HG03565 (cell line): ENCODE measurements around the gene RNF4.
A peak's percentile ranks its signal among the peaks of the same experiment; 100 is the strongest.
"Not testable (repeated sequence)": the region's sequence is repeated elsewhere in the genome, so short reads cannot be mapped to it uniquely, and the experiment has no call there.

ENCODE experiments used
- ATAC-seq: cut with Tn5 transposase; IDR thresholded peaks from one replicate; pipeline ENCODE4 v1.9.1; 2021; ENCODE audit warnings: mild to moderate bottlenecking, moderate library complexity; ENCODE audit not compliant: unreplicated experiment

The RNF4 gene, protein sequence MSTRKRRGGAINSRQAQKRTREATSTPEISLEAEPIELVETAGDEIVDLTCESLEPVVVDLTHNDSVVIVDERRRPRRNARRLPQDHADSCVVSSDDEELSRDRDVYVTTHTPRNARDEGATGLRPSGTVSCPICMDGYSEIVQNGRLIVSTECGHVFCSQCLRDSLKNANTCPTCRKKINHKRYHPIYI

DNA sequence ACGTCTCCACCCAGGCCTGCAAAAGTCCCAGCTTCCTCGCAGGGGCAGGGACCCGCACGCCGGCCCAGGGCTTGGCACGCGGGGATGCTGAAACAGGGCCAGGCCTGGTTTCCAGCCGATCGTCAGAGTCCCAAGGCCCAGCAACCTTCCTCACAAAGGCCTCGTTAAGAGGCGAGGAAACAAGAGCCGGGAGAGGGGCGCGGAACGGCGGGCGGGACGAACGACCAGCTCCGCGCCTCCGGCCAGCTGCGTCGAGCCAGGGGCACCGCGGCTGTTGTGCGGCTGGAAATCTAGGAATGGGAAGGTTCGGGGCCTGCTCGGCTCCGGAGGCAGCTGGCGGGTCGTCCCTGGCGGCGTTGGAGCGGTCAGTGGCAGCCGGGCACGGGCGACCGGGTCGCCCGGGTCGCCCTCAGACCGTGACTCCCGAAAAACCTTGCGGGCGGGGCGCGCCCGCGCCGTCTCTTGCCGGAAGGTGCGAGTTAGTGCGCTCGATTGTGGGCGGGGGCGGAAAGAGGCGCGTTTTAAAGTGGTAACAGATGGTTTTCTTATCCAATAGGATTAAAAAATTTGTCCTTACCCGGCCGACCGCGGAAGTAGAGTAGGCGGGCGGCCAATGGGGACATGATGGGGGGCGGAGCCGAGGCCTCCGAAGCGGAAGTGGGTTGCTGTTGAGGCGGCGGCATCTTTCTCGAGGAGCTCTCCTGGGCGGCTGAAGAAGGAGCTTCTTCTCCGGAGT is at the start of gene RNF4:
Gene RNF4, plus strand, starts transcription at position 651 of the 736 bp plus-strand sequence. CDS start 21,388 bp downstream, outside the sequence.
- peak; percentile 68 for ATAC-seq

GRCh38 chr4:2419814-2420213 is 49.1 kb upstream of the RNF4 start:
- no peak for ATAC-seq

- no peak for ATAC-seq
Measured at GRCh38 chr4:2421928-2422327, 47.0 kb upstream of the RNF4 start.

DNA sequence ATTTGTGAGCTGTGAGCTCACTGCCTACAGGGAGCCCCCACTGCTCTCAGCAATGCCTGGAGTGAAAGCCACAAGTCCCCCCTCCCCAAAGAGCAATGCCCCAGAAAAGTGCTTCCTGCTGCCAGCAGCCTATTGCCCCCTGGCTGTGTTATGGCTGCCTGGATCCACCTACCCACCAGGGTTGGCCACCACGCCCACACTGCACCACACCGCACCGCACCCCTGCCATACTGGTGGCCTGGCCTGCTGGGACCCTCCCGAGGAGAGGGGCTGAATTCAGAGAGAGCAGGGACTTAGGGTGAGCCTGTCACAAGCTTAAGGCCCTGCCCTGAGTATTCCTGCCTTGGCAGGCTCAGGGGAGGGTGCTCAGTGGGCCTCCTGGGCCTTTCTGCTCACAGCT is 45.8 kb upstream of the RNF4 start:
- no peak for ATAC-seq

DNA sequence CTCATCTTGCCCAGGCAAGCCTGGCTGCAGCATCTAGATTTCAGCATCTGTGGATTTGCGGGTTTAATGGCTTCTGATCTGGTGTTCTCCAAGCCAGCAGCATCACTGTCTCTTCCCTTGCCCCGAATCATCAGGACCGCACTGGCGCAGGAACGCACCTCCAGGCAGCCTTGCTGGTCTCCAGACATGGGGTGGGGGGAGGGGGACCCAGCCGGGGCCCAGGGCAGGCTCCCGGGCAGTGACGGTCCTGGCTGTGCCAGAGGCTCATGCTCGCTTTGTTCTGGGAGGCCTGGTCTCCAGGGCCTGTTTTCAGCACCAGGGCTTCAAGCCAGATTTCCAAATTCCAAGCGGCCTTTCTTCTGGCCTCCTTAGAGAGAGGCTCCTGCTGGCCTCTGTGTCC is 45.2 kb upstream of the RNF4 start:
- no peak for ATAC-seq

- no peak for ATAC-seq
Measured at GRCh38 chr4:2424581-2424980, 44.3 kb upstream of the RNF4 start.

DNA sequence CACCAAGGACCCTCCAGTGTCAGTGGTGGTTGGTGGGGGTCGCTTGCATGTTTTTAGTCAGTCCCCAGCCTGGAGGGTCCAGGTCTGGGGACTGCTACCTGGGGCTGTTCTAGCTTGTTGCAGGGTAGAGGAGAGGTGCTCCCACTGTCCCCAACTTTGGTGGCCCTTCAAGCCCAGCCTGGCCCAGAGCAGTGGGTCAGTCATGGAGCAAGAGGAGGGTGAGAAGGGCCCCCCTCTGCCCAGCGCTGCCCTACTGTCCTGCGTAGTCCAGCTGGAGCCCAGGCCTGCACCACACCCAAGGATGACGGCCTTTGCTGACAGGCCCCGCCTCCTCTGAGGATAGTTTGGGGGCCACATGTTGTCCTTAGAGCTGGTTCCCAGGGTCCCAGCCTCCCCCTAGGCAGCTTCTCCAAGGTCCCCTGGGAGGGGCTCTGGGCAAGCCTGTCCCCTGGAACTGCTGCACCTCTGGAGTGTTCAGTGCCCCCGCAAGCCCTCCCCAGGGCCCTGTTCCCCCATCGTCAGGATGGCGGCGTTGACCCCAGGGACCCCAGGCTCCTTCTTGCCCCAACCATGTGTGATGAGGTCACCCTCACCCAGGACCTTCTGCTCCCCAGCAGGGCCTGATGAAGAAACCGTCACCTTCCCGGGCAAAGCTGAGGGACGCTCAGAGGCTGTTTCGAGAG is 43.4 kb upstream of the RNF4 start:
- ATAC-seq, result no peak

- ATAC-seq, result no peak
Measured at GRCh38 chr4:2426069-2426397, 42.9 kb upstream of the RNF4 start.

DNA sequence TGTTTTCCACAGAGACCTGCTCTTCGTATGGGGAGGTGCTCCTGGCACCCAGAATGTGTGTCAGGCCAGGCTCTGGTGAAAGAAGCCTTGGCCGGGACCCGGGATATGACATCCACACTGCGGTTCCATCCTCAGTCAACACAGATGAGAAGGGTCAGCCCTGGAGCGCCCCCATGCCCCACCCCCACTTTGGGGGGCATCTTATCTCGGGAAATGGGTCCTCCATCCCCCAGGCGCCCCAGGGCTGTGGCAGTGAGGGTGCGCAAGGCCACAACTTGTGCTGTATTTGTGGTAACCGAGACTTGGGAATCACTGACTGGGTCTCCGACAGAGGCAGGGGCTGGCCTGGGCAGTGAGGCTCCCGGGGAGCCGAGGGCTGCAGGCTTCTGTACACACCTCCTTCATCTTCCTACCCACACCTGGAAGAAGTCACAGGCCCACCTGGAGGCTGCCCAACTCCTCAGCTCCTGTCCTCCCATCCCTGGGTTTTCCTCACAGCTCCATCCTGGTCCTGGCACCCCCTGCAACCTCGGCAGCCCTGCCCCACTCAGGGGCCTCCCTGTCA is 42.1 kb upstream of the RNF4 start:
- no peak for ATAC-seq

- ATAC-seq, result no peak
Measured at GRCh38 chr4:2427383-2428334, 41.2 kb upstream of the RNF4 start.

DNA sequence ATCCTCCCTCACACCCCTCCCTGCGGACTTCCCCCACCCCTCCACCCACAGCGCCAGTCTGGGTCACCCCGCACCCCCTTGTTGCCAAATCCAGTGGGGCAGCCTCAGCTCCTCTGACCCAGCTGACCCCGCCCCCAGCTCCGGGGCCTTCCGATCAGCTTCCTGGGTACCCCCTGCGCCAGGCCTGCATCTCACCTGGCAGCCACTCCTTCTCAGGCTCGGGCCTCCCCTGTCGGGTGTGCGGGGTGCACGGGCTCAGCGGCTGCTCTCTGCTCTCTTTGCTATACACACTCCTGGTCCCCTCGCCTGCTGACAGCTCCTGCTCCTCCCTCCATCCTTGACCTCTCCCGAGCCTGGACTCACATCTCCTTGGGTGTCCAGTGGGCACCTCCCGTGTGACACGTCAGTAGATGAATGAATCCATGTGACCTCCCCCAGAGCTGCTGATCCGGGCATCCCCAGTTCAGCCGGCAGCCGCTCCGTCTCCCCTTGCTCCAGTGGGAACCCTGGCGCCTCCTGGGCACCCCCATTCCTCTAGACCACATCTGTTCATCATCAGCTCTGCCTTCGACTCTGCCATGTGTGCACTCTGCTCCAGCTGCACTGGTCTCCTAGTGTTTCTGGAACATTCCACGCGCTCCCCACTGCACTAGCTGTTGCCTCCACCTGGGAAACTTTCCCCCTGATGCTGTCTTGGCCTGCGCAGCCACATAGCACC is 40.3 kb upstream of the RNF4 start:
- ATAC-seq, result no peak

- ATAC-seq, result not testable (repeated sequence)
Measured at GRCh38 chr4:2429945-2430757, 38.8 kb upstream of the RNF4 start.

- ATAC-seq, result no peak
Measured at GRCh38 chr4:2432004-2432403, 36.9 kb upstream of the RNF4 start.

DNA sequence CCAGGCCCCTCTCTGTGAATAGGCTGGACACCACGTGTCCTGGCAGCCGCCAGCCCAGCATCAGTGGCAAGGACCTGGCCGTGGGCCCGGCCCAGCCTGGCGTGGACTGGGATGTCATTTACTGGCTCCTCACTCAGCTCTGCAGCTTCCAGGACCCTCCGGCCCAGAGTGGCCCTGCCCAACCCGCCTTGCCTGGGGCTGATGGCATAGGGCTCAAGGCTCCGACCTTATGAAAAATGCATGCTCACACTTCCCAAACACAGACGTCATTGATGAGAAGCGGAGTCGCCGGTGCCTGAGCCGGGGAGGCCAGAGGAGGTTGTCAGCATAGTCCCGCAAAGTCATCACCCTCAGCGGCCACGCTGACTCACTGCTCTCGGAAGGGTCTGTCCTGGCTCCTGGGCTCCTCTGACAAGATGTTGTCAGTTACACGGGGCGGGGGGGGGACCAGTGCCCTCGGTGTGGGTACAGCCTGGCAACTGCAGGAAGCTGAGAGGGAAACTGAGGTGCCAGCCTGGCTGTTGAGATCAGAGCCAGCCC is 35.8 kb upstream of the RNF4 start:
- no peak for ATAC-seq

- no peak for ATAC-seq
Measured at GRCh38 chr4:2433609-2434350, 35.1 kb upstream of the RNF4 start.

- ATAC-seq, result no peak
Measured at GRCh38 chr4:2434420-2434819, 34.5 kb upstream of the RNF4 start.

- no peak for ATAC-seq
Measured at GRCh38 chr4:2436301-2436700, 32.6 kb upstream of the RNF4 start.

DNA sequence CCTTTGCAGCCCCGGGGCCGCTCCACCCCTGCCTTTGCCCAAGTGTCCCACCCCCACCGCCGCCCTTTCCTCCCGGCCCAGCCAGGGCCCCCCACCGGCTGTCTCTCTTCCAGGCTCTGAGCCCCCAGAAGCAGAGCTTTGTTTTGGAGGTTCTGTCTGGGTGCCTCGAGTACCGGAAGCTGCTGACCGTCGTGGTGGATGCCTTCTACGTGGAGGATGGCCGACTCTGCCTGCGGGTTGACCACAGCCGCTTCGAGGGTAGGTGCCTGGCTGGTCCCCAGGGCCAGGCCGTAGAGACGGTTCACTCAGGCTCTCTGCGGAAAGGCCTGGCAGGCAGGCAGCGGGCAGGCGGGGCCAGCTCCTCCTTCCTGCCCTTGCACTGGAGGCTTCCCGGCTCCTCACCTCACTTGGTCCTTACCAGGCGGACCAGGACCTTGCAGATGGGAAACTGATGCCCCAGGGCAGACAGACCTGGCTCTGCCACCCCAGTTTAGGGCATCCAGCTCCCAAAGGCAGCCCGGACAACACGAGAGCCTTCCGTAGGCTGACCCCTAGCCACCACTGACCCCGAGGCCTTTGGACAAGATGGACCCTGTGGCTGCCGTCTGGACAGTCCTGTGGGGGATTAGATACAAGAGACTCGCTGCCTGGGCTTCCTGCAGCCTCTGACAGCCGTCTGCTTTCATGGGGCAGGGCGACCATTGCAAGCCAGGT is 32.0 kb upstream of the RNF4 start:
- no peak for ATAC-seq
